HFFc6 (cell line): Measurements from ENCODE around the gene PNRC2. TPM values are rescaled to one million over a fixed set of nuclear protein-coding genes. Genes with fewer than 3 reads are reported as not detected.
"Not testable (repeated sequence)": the region's sequence is repeated elsewhere in the genome, so short reads cannot be mapped to it uniquely, and the experiment has no call there.

Source experiments
- DNase-seq: peaks from one replicate; pipeline ENCODE4 v3.0.0-alpha.2; 2018
- H3K27ac Mint-ChIP-seq: 2 replicates; pipeline ENCODE4 v1.8.0; 2020; ENCODE audit warnings: mild to moderate bottlenecking, mixed read lengths
- H3K27me3 Mint-ChIP-seq: 2 replicates; pipeline ENCODE4 v1.8.0; 2021; ENCODE audit warnings: mild to moderate bottlenecking, moderate library complexity, mixed read lengths; ENCODE audit not compliant: insufficient read depth
- H3K36me3 Mint-ChIP-seq: 2 replicates; pipeline ENCODE4 v1.8.0; 2021; ENCODE audit warnings: low read depth, mixed read lengths
- H3K4me1 Mint-ChIP-seq: 2 replicates; pipeline ENCODE4 v1.8.0; 2020; ENCODE audit warnings: low read depth, mixed read lengths
- H3K4me3 Mint-ChIP-seq: 2 replicates; pipeline ENCODE4 v1.8.0; 2020; ENCODE audit warnings: mild to moderate bottlenecking, moderate library complexity, mixed read lengths
- H3K9me3 Mint-ChIP-seq: 2 replicates; pipeline ENCODE4 v1.8.0; 2020; ENCODE audit warnings: mild to moderate bottlenecking, mixed read lengths
- microRNA-seq: library from miRNA; unstranded; fragments of <30 nt; microRNA quantifications from one replicate; pipeline ENCODE4, GENCODE V29; 2019
- total RNA-seq, 6 experiments: library from RNA; stranded (reverse); fragmentation: NEBNext Ultra II Directional; extraction: Animal tissue kit (Norgen Biotek cat#: 25700); gene quantifications; 2 replicates in 1 of 6; 3 replicates in 5 of 6; pipeline ENCODE4 v1.2.3, GENCODE V29; 2021
- TF ChIP-seq, protein P1 (sequence below): fragments of 200-600 bp; sonication (generic); IDR thresholded peaks from 2 replicates; pipeline ENCODE4 v1.5.0; 2021; ENCODE audit warnings: antibody characterized with exemption, mild to moderate bottlenecking

PNRC2 gene
- total RNA-seq, 6 experiments from 2014 or later = 59.5 to 76.4 (median 64.0) TPM

GRCh38 chr1:24005163-24005562, 45.5 kb downstream of the PNRC2 start:
- TF ChIP-seq, protein P1, sequence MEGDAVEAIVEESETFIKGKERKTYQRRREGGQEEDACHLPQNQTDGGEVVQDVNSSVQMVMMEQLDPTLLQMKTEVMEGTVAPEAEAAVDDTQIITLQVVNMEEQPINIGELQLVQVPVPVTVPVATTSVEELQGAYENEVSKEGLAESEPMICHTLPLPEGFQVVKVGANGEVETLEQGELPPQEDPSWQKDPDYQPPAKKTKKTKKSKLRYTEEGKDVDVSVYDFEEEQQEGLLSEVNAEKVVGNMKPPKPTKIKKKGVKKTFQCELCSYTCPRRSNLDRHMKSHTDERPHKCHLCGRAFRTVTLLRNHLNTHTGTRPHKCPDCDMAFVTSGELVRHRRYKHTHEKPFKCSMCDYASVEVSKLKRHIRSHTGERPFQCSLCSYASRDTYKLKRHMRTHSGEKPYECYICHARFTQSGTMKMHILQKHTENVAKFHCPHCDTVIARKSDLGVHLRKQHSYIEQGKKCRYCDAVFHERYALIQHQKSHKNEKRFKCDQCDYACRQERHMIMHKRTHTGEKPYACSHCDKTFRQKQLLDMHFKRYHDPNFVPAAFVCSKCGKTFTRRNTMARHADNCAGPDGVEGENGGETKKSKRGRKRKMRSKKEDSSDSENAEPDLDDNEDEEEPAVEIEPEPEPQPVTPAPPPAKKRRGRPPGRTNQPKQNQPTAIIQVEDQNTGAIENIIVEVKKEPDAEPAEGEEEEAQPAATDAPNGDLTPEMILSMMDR = no peak
- no peak overlapping the region for H3K27ac Mint-ChIP-seq

GRCh38 chr1:24007079-24007478, 47.5 kb downstream of the PNRC2 start:
- no peak overlapping the region for H3K27ac Mint-ChIP-seq
- no peak overlapping the region for H3K4me3 Mint-ChIP-seq
- peaks cover 20% of the 10 kb centered on the region for H3K27me3 Mint-ChIP-seq
- TF ChIP-seq, protein P1 = no peak
- H3K9me3 Mint-ChIP-seq = no peaks in the 10 kb centered on the region
- DNase-seq = no peak
- peaks cover 22% of the 10 kb centered on the region for H3K4me1 Mint-ChIP-seq
- peaks cover 5% of the 10 kb centered on the region for H3K36me3 Mint-ChIP-seq

More at GRCh38 chr1:24005163-24005562, 45.5 kb downstream of the PNRC2 start:
- H3K9me3 Mint-ChIP-seq = no peaks in the 10 kb centered on the region
- no peak for DNase-seq
- no peak overlapping the region for H3K4me3 Mint-ChIP-seq
- H3K27me3 Mint-ChIP-seq = peaks cover 18% of the 10 kb centered on the region
- peaks cover 5% of the 10 kb centered on the region for H3K36me3 Mint-ChIP-seq
- H3K4me1 Mint-ChIP-seq = peaks cover 22% of the 10 kb centered on the region

DNA sequence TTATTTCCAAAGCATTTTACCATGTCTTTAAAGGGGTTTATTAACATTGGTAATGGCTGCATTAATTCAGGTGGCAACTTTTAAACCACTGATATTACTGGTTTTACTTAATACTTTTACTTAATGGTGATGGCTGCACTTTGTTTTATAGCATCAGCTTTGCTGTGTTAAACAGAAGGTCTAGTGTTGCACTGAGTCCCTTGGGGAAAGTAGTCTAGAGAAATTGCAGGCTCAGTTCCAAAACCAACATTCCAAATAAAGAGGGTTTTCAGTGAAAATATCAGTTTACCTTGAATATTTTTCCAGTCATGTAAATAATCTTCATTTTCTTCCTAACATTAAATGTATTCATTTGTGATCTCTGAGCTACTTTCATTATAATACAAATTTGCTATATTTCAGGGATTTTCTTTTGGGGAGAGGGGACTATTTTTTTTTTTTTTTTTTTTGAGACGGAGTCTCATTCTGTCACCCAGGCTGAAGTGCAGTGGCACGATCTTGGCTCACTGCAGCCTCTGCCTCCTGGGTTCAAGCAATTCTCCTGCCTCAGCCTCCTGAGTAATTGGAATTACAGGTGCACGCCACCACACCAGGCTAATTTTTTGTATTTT, 49.1 kb downstream of the PNRC2 start:
- Mint-ChIP-seq H3K4me1 (peaks cover 17% of the 10 kb centered on the region), H3K27me3 (peaks cover 18% of the 10 kb centered on the region)
- not testable (repeated sequence) for H3K4me3 Mint-ChIP-seq, H3K36me3 Mint-ChIP-seq, H3K27ac Mint-ChIP-seq, H3K9me3 Mint-ChIP-seq, DNase-seq

- Mint-ChIP-seq H3K9me3 (no peaks in the 10 kb centered on the region), H3K27me3 (peaks cover 15% of the 10 kb centered on the region), H3K4me3 (no peak overlapping the region), H3K27ac (no peak overlapping the region), H3K4me1 (peaks cover 15% of the 10 kb centered on the region), H3K36me3 (peaks cover 5% of the 10 kb centered on the region)
- TF ChIP-seq, protein P1 = no peak
- peak; percentile 7 for DNase-seq
These were observed 49.8 kb downstream of the PNRC2 start for GRCh38 chr1:24009406-24009805.

DNA sequence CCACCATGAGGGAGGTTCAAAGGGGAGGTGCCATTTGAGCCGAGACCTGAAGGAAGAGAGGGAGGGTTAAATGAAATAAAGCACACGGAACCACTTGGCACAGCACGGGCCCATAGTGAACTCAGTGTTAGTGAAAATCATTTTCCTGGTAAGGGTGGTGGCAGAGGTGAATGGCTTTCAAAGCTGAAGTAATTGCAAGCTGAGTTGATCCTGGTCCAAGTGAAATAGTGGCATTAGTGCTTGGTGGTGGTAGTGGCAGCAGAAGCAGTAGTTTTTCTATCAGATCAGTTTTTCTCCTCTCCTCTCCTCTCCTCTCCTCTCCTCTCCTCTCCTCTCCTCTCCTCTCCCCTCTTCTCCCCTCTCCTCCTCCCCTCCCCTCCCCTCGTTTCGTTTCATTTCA, 51.0 kb downstream of the PNRC2 start:
- H3K27me3 Mint-ChIP-seq = peaks cover 11% of the 10 kb centered on the region
- H3K4me3 Mint-ChIP-seq = no peak overlapping the region
- TF ChIP-seq, protein P1 = no peak
- H3K4me1 Mint-ChIP-seq = peaks cover 21% of the 10 kb centered on the region
- no peak for DNase-seq
- no peaks in the 10 kb centered on the region for H3K9me3 Mint-ChIP-seq
- no peak overlapping the region for H3K27ac Mint-ChIP-seq
- H3K36me3 Mint-ChIP-seq = peaks cover 5% of the 10 kb centered on the region

GRCh38 chr1:24012878-24013277, 53.2 kb downstream of the PNRC2 start:
- not testable (repeated sequence) for H3K27ac Mint-ChIP-seq, H3K9me3 Mint-ChIP-seq, DNase-seq, H3K36me3 Mint-ChIP-seq, H3K4me3 Mint-ChIP-seq, H3K27me3 Mint-ChIP-seq
- H3K4me1 Mint-ChIP-seq = peaks cover 28% of the 10 kb centered on the region

Small RNAs within 50 kb of the gene (microRNA-seq; reads per million reads assigned to microRNA genes)
- not detected for gene MIR378F

Other genes with a start within 250 kb of the PNRC2 start
- 10 to 100 TPM; 55.5 to 72.6 (median 59.9) TPM for gene ELOA, start 216.4 kb upstream of the PNRC2 start, total RNA-seq
- gene PITHD1, start 181.4 kb upstream of the PNRC2 start, total RNA-seq = 10 to 100 TPM; 41.8 to 45.7 (median 44.8) TPM
- 10 to 100 TPM; 55.7 to 65.0 (median 59.8) TPM for gene LYPLA2, start 168.7 kb upstream of the PNRC2 start, total RNA-seq
- 10 to 100 TPM; 30.9 to 34.6 (median 33.5) TPM for gene GALE, start 159.1 kb upstream of the PNRC2 start, total RNA-seq
- 10 to 100 TPM; 20.2 to 22.9 (median 21.7) TPM for gene HMGCL, start 134.4 kb upstream of the PNRC2 start, total RNA-seq
- gene FUCA1, start 91.5 kb upstream of the PNRC2 start, total RNA-seq = 1 to 10 TPM; 4.1 to 6.7 (median 5.8) TPM
- gene CNR2, start 46.5 kb upstream of the PNRC2 start, total RNA-seq = not detected
- 100 to 1,000 TPM in 1 of 6 experiments, 10 to 100 TPM in 5; 84.5 to 100 (median 94.8) TPM for gene SRSF10, start 20.5 kb downstream of the PNRC2 start, total RNA-seq
- gene MYOM3, start 152.3 kb downstream of the PNRC2 start, total RNA-seq = under 1 TPM in 3 of 6 experiments, not detected in 3; 0.03 to 0.05 (median 0.05) TPM
- gene IL22RA1, start 183.3 kb downstream of the PNRC2 start, total RNA-seq = not detected
- gene IFNLR1, start 227.5 kb downstream of the PNRC2 start, total RNA-seq = not detected